IPS-18c (cell line): ENCODE data around the gene PSAT1.
"Not testable (repeated sequence)": the region's sequence is repeated elsewhere in the genome, so short reads cannot be mapped to it uniquely, and the experiment has no call there.

Experiments used
- H3K4me3 ChIP-seq: 2 replicates; pipeline ENCODE4 v1.7.0; 2013; ENCODE audit warnings: low read depth, mild to moderate bottlenecking, low read length, moderate library complexity; ENCODE audit not compliant: insufficient read depth
- H3K9me3 ChIP-seq: one replicate; pipeline ENCODE4 v1.6.1; 2013; ENCODE audit warnings: mild to moderate bottlenecking, low read length, moderate library complexity; ENCODE audit not compliant: control insufficient read depth, insufficient read depth

PSAT1 gene

DNA sequence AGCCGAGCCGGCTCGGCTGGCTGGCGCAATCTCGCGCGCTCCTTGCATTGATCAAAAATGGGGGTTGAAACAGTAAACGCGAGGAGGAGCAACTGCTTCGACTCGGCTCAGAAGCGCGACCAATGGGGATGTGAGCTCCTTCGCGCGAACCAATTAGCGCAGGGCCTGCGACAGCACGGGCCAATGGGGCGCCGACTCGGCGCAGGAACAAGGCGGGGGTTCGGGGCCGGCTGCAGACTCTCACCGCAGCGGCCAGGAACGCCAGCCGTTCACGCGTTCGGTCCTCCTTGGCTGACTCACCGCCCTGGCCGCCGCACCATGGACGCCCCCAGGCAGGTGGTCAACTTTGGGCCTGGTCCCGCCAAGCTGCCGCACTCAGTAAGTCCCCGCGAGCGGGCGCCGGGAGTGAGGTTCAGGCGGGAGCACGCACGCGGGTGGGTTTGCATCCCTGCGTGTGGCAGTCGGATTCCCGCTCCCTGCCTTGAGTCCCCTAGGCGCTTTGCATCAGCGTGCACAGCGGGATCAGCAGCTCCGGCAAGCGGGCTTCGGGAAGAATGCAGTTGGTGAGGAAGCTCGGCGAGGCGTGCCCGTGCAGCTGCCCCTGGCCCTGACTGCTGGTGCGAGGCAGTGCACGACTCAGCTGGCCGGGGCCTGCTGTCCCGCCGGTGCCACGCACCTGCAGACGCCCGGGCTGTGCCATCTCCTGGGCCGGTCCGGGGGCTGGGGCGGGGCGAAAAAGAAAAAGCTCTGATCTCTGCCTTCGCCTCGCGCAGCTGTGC, at the start of gene PSAT1:
TSS of gene PSAT1 (plus strand) at position 233 of the 779 bp plus-strand sequence. CDS start at position 319, 86 bp downstream.
- no peaks in the 10 kb centered on the region for H3K9me3 ChIP-seq
- peak within 1 kb of the TSS; percentile 100 for H3K4me3 ChIP-seq

DNA sequence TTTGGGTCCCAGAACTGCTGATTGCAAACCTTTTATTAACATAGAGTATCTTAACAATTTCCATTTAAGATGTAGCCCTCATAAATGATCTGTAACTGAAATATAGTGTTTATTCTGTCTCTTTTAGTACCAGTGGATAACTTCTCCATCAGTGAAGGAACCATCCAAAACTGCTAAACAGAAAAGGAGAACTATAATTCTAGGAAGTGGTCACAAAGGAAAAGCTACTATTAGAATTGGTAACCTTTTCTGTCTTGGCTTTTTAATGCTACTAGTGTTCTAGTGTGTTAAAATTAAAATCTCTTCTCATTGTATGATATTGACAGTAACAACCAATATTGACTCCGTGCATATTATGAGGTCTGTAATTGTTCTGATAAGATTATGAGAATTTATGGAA, 48.3 kb upstream of the PSAT1 start:
- Histone ChIP-seq H3K9me3 (no peaks in the 10 kb centered on the region), H3K4me3 (no peak overlapping the region)

DNA sequence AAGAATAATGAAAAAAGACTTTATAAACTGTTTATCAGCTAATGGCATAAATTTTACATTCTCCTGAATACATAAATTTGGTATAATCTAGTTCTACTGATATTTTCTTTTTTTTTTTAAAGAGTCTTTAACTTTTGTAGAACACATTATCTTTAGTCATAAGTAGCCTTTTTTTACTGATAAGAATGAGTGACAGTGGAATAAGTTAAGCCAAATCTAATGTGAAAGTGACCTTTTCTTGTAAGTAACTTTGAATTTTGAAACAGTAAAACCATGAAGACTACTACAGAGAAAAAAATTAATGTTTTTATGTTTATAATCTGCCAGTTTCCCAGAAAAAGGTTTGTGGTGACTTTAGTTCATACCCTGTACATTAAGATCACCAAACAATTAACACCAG, 47.4 kb upstream of the PSAT1 start:
- Histone ChIP-seq H3K4me3 (no peak overlapping the region), H3K9me3 (no peaks in the 10 kb centered on the region)

DNA sequence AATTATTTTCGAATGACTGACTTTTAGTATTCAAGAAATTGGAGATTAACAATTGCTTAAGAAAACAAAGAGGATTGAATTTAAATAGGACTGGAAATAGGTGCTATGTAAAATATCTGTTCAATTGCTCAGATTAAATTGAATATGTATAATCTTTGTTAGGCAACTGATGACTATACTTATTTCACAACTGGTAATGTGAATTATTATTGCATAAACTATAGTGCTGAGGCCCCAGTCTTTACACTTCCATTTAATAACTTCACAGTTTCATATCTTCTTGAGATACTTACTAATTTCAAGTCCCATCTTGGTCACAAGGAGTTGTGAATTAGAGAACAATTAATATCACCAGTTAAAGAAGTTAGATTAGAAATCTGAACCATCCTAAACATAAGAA, 44.3 kb upstream of the PSAT1 start:
- Histone ChIP-seq H3K9me3 (no peaks in the 10 kb centered on the region), H3K4me3 (no peak overlapping the region)

DNA sequence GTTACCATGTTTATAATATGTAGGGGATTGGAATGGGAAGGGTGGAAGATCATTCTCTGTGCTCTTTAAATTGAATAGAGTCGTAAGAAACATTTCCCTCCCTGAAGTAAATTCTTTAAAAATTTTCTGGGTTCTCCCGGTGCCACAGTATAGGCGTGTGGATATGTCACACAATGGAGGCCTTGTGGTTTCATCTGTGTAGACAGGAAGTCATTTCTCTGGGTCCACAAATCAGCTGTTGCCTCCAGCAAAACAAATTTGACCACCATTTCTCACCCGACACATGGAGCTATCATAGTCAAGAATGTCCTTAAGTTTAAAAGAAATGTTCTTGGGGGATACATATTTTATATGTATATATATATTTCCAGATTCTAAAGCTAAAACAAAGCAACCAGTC, 43.6 kb upstream of the PSAT1 start:
- Histone ChIP-seq H3K9me3 (no peaks in the 10 kb centered on the region), H3K4me3 (no peak overlapping the region)

DNA sequence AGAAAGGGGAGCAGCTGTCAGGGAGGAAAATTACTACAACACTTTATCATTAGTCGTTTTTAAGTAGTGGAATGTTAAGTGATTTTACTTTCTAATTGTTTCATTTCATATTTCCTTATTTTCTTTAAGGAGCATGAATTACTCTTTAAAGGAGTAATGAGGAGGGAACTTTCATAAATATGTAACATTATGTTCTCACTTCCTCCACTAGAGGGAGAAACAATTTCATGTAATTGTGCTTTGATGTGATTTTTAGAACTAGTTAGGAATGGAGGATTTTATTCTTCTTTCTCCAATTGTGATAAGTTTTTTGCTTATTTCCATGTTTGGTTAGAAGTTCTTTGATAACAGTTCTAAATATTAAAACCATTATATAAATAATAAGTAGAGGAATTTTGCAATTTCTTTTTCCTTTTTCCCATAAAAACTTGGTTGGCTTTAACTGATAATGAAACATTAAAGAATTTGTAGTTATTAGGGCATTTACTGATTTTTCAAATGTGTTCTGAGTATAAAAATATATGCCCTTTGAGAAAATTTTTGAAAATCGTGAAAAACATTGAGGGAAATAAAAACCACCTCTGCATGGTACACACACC, 35.4 kb upstream of the PSAT1 start:
- H3K9me3 ChIP-seq, result no peaks in the 10 kb centered on the region
- H3K4me3 ChIP-seq, result no peak overlapping the region

DNA sequence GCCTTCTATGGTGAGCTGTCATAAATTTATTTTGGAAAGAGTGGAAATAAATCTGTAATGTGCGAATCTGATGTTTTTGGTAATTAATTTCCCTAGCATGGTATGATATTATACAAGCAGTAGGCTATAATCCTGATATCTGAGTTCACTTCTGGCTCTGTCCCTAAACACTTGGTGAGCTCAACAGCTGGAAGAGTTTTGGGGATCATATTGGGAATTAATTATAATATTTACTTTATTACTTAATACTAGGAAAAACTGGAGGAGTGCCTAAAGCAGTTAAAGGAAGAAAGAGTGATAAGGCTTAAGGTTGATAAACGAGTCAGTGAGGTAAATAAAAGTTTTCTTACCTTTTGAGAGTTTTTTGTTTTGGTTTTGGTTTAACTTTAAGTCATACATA, 34.3 kb upstream of the PSAT1 start:
- no peaks in the 10 kb centered on the region for H3K9me3 ChIP-seq
- no peak overlapping the region for H3K4me3 ChIP-seq

DNA sequence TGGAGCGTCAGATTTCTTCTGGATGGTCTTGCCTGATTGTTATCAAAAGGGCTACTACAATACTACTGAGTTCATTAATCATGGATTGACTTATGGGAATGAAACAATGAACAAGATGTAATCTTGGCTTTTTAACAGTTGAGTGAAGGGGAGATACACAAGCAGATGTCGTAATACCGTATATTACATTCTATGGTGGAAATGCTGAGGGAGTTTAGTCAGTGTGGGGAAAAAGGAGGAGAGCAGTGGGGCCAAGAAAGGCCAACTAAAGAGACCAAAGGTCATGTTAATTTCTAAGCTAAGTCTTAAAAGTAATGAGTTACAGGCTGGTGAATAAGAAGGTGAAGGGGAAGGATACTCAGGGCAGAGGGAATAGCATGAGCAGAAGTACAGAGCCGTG, 29.0 kb upstream of the PSAT1 start:
- Histone ChIP-seq H3K4me3 (no peak overlapping the region), H3K9me3 (no peaks in the 10 kb centered on the region)

DNA sequence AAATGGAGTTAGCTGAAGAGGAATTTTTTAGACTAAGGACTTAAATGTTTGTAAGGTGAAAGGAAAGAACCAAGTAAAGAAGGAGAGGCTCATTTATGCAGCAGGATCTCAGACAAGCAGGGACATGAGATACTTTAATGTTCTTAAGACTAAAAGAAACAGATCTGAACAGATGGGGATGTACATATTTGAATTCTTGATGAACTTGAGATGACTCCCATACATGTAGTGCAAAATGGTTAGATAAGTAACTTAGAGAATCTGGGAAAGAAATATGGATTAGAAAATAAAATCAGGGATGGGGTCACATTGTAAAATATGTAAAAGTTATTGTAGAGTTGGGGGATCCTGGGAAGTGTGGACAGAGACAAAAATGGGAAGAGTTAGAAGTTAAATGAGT, 27.1 kb upstream of the PSAT1 start:
- H3K4me3 ChIP-seq, result no peak overlapping the region
- H3K9me3 ChIP-seq, result no peaks in the 10 kb centered on the region

DNA sequence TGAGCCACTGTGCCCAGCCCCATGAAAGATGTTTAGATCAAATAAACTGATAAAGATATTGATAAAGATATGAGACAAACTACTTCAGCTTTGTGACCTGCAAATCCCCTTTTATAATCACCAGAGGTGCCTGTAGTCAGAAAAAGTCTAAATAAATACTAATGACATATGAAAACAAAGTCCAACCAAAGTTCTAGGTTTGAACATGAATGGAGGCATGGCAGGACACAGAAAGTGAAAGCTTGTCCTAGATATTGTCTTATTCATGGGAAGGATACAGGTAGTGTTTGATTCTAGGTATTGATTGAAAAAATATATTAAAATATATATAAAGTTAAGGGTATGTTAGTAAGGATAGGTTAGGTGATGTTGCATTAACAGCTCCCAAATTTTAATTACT, 24.6 kb upstream of the PSAT1 start:
- H3K4me3 ChIP-seq, result no peak overlapping the region
- H3K9me3 ChIP-seq, result no peaks in the 10 kb centered on the region

DNA sequence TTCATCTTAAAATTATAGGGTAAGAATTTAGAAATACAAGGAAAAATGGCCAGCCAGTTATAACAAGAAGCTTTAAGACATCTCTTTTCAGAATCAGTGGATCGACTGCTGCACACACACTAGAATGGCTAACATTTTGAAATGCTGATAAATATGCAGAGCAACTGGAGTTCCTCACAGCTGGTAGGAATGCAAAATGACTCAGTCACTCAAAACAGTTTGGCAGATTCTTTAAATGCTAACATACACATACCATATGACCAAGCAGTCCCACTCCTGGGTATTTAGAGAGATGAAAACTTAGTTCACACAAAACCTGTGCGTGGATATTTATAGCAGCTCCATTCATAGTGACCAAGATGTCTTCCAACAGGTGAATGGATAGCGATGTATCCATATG, 23.2 kb upstream of the PSAT1 start:
- Histone ChIP-seq H3K9me3 (no peaks in the 10 kb centered on the region), H3K4me3 (no peak overlapping the region)

DNA sequence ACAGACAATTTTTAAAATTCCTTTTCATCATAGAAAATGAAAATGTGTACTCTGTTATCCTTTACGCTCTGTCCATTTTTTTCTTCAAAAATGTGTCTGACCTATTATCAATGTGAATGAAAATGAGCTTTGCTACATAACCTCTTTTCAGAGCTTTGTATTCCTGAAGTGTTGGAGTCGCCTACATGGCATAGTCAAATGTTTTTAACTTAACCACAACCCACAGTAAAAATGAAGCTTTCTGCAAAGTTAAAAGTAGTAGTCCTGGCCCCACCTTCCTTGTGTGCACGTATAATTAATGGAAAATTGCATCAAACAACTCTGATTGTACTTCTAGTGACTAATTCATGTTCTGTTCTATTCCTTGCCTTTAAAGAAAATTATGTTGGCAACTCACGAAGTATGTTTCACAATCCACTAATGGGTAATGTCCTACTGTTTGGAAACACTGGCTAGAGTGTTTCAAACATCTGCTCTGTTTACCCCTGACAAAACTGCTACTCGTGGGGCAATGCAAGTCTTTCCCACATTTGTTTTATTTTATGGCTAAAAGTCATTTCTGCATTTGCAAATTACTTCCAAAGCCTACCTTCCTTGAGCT, 18.6 kb upstream of the PSAT1 start:
- Histone ChIP-seq H3K9me3 (no peaks in the 10 kb centered on the region), H3K4me3 (no peak overlapping the region)

DNA sequence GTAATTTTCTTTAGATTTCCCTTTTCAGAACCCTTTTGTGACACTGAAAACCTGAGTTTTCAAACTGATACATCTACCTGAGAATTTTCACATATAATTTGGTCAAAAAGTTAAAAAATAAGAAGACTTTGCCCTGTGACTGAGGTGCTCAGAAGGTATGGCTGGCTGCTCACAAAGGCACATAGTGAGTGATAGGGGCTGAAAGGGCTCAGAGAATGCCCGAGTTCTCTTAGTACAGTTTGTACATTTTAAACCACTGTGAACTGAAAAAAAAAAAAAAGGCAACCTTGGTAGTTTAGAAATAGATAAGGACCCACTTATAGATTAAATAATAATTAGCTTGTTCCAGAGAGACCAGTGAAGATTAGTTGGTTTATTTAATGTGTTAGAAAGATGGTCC, 18.1 kb upstream of the PSAT1 start:
- H3K4me3 ChIP-seq, result no peak overlapping the region
- no peaks in the 10 kb centered on the region for H3K9me3 ChIP-seq

DNA sequence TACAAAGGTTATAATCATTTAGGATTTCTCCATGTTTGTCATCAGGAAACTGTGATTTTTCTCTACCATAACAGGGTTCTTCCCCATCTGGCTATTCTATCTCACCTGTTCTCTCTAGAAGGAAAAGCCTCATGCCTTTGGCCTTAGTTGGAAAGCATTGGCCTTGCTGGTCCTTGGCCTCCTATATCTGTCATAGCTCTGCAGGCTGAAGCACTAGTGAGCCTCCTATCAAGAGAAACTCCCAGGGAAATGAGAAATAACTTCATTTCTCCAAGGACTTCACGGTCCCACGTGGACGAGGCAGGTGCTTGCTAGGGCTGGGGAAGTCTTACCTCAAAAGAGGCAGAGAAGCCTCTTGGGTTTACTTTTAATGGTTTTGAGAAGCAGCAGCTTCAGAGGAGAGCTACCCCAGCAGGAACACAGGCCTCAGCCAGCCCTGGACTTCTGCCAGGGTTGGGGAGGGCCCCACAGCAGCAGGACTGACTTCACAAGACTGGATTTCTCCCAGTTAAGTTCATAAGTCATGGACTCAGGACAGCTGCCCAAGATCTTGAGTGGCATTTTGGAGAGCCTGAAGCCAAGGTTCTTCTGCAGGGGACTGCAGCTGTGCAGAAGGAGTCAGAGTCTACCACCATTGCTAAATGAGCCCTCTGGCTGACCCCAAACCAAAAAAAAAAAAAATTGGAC, 15.8 kb upstream of the PSAT1 start:
- no peak overlapping the region for H3K4me3 ChIP-seq
- no peaks in the 10 kb centered on the region for H3K9me3 ChIP-seq

DNA sequence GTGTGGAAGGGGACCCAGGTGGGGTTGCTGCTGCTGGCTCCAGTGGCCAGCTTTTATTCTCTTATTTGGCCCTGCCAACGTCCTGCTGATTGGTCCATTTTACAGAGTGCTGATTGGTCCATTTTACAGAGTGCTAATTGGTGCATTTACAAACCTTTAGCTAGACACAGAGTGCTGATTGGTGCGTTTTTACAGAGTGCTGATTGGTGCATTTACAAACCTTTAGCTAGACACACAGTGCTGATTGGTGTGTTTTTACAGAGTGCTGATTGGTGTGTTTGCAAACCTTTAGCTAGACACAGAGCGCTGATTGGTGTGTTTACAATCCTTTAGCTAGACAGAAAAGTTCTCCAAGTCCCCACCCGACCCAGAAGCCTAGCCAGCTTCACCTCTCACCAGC, 12.7 kb upstream of the PSAT1 start:
- not testable (repeated sequence) for H3K4me3 ChIP-seq, H3K9me3 ChIP-seq

DNA sequence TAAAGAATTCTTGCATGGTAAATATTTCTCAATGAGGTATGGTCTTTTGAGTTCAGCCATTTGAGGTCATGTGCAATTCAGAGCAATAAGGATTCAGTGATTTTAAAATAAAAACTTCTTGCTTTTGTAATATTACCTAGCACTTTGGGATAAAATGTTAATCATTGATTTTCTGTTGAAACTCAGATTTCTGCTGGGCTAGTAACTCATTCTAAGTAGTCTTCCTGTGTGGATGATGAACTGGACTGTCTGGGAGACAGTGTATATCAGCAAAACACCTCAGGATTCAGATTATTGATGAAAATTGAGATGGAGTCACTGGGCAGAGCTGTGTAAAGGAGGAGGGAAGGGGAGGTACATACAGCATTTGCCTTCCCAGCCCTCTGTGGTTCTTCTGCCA, 10.8 kb upstream of the PSAT1 start:
- Histone ChIP-seq H3K9me3 (no peaks in the 10 kb centered on the region), H3K4me3 (no peak overlapping the region)

DNA sequence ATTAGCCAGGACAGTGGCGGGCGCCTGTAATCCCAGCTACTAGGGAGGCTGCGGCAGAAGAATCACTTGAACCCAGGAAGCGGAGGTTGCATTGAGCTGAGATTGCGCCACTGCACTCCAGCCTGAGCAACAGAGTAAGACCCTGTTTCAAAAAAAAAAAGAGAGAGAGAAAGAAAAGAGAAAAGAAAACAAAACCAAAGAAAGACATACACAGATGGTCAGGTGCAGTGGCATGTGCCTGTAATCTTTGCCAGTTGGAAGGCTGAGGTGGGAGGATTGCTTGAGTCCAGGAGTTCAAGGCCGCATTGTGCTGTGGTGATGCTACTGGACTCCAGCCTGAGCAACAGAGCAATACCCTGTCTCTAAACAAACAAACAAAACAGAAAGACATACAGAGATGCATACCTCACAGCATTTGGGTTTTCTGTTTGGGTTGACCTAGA, 10.0 kb upstream of the PSAT1 start:
- Histone ChIP-seq H3K4me3 (no peak overlapping the region), H3K9me3 (no peaks in the 10 kb centered on the region)
